IMR-90 (cell line): ENCODE measurements around the gene SLC25A26. TPM values are rescaled to one million over a fixed set of nuclear protein-coding genes. Genes with fewer than 3 reads are reported as not detected.

Source experiments
- ATAC-seq: fragments of 200-7000 bp; cut with Tn5 transposase; 2 replicates; pipeline ENCODE4 v1.9.1; 2020; ENCODE audit warnings: low read depth, mild to moderate bottlenecking, moderate library complexity
- BruUV-seq: library from RNA; stranded (reverse); fragments of 400-500 nt; replicated peaks from 2 replicates; lab custom pipeline; 2021; lab: Mats Ljungman, UMichigan
- CTCF ChIA-PET: fragments of 300-600 bp; formaldehyde crosslinking; extraction: SDS; loops from one replicate; lab custom pipeline; 2021; ENCODE audit warnings: antibody characterized with exemption; lab: Yijun Ruan, JAX
- POLR2A ChIA-PET: fragments of 300-600 bp; sonication (Branson Sonifier 250); formaldehyde crosslinking; loops from one replicate; lab custom pipeline; 2022; ENCODE audit warnings: antibody characterized with exemption; ENCODE audit not compliant: unreplicated experiment; lab: Charles Lee
- DNase-seq: peaks from one replicate; pipeline ENCODE4 v3.0.0; 2013
- H2AFZ ChIP-seq: replicated peaks from 2 replicates; pipeline ENCODE3; 2013; ENCODE audit warnings: low read length, mild to moderate bottlenecking; ENCODE audit not compliant: poor library complexity
- H2AK5ac ChIP-seq: 2 replicates; pipeline ENCODE4 v1.6.1; 2013; ENCODE audit warnings: low read depth, low read length, inconsistent platforms
- H2AK9ac ChIP-seq: replicated peaks from 2 replicates; pipeline ENCODE3; 2013; ENCODE audit warnings: mild to moderate bottlenecking, low read depth, low read length, moderate library complexity; ENCODE audit not compliant: poor library complexity
- H2BK120ac ChIP-seq: 2 replicates; pipeline ENCODE4 v1.6.1; 2013; ENCODE audit warnings: low read depth, low read length, inconsistent platforms
- H2BK15ac ChIP-seq: 3 replicates; pipeline ENCODE4 v1.6.1; 2013; ENCODE audit warnings: low read depth, low read length, inconsistent platforms
- H2BK20ac ChIP-seq: 2 replicates; pipeline ENCODE4 v1.6.1; 2013; ENCODE audit warnings: low read depth, mild to moderate bottlenecking, inconsistent platforms, low read length, moderate library complexity
- H2BK5ac ChIP-seq: 2 replicates; pipeline ENCODE4 v1.6.1; 2013; ENCODE audit warnings: mild to moderate bottlenecking, low read depth, low read length, inconsistent platforms; ENCODE audit not compliant: poor library complexity, severe bottlenecking
- H3K14ac ChIP-seq: replicated peaks from 2 replicates; pipeline ENCODE4 v1.6.1; 2013; ENCODE audit warnings: low read depth, low read length, inconsistent platforms
- H3K18ac ChIP-seq: 2 replicates; pipeline ENCODE4 v1.6.1; 2013; ENCODE audit warnings: low read depth, low read length, control low read depth
- H3K23ac ChIP-seq: 2 replicates; pipeline ENCODE4 v1.6.1; 2013; ENCODE audit warnings: low read depth, low read length, inconsistent platforms
- H3K27ac ChIP-seq: 2 replicates; pipeline ENCODE4 v1.5.1; 2013; ENCODE audit warnings: mild to moderate bottlenecking, control low read depth, low read length; ENCODE audit not compliant: insufficient read depth
- H3K27me3 ChIP-seq: 2 replicates; pipeline ENCODE4 v1.6.1; 2013; ENCODE audit warnings: low read length; ENCODE audit not compliant: control insufficient read depth, insufficient read depth
- H3K36me3 ChIP-seq: 2 replicates; pipeline ENCODE4 v1.6.1; 2013; ENCODE audit warnings: low read length, mixed read lengths; ENCODE audit not compliant: control insufficient read depth, insufficient read depth
- H3K4ac ChIP-seq: 2 replicates; pipeline ENCODE4 v1.6.1; 2013; ENCODE audit warnings: low read depth, low read length, inconsistent platforms
- H3K4me1 ChIP-seq: 2 replicates; pipeline ENCODE4 v1.6.1; 2013; ENCODE audit warnings: low read length, mixed read lengths; ENCODE audit not compliant: control insufficient read depth, insufficient read depth
- H3K4me2 ChIP-seq: 2 replicates; pipeline ENCODE4 v1.6.1; 2013; ENCODE audit warnings: low read depth, mild to moderate bottlenecking, control low read depth, low read length, moderate library complexity
- H3K4me3 ChIP-seq: 2 replicates; pipeline ENCODE4 v1.5.1; 2013; ENCODE audit warnings: low read depth, mild to moderate bottlenecking, control low read depth, low read length, moderate library complexity; ENCODE audit not compliant: insufficient read depth
- H3K56ac ChIP-seq: 2 replicates; pipeline ENCODE4 v1.6.1; 2013; ENCODE audit warnings: low read length, inconsistent platforms; ENCODE audit not compliant: insufficient read depth; ENCODE audit errors: extremely low read depth
- H3K79me1 ChIP-seq, 2 experiments: 2 replicates each; pipeline ENCODE4 v1.6.1; 2013; ENCODE audit warnings: low read length in 2 of 2, inconsistent platforms in 1 of 2, low read depth in 1 of 2
- H3K9ac ChIP-seq: 2 replicates; pipeline ENCODE4 v1.6.1; 2013; ENCODE audit warnings: low read depth, low read length, control low read depth
- H3K9me1 ChIP-seq: 2 replicates; pipeline ENCODE4 v1.6.1; 2013; ENCODE audit warnings: low read length, inconsistent platforms; ENCODE audit not compliant: insufficient read depth
- H3K9me3 ChIP-seq: 2 replicates; pipeline ENCODE4 v1.6.1; 2013; ENCODE audit warnings: low read length; ENCODE audit not compliant: control insufficient read depth, insufficient read depth
- H4K20me1 ChIP-seq: 2 replicates; pipeline ENCODE4 v1.6.1; 2013; ENCODE audit warnings: low read length, inconsistent platforms; ENCODE audit not compliant: insufficient read depth
- H4K5ac ChIP-seq: 2 replicates; pipeline ENCODE4 v1.6.1; 2013; ENCODE audit warnings: mild to moderate bottlenecking, low read depth, low read length, control low read depth
- H4K8ac ChIP-seq, 2 experiments: 2 replicates each; pipeline ENCODE4 v1.6.1; 2013; ENCODE audit warnings: low read depth in 2 of 2, low read length in 2 of 2, control low read depth in 1 of 2, inconsistent platforms in 1 of 2
- H4K91ac ChIP-seq: 2 replicates; pipeline ENCODE4 v1.6.1; 2013; ENCODE audit warnings: low read depth, low read length, inconsistent platforms; ENCODE audit not compliant: insufficient read depth
- BHLHE40 ChIP-seq: fragments of 150-350 bp; IDR thresholded peaks from 2 replicates; pipeline ENCODE4 v1.6.1; 2016; ENCODE audit warnings: mild to moderate bottlenecking, low read depth, low read length
- CEBPB ChIP-seq: IDR thresholded peaks from 2 replicates; pipeline ENCODE4 v1.6.1; 2012; ENCODE audit warnings: low read depth, low read length, improper control_type of control experiment
- CHD1 ChIP-seq: IDR thresholded peaks from 2 replicates; pipeline ENCODE4 v1.6.1; 2012; ENCODE audit warnings: low read depth, low read length, improper control_type of control experiment
- FOS ChIP-seq: fragments of 150-350 bp; IDR thresholded peaks from 2 replicates; pipeline ENCODE4 v1.6.1; 2016; ENCODE audit warnings: low read depth, low read length
- MAFK ChIP-seq: IDR thresholded peaks from 2 replicates; pipeline ENCODE4 v1.6.1; 2012; ENCODE audit warnings: low read depth, low read length, improper control_type of control experiment
- MAZ ChIP-seq: IDR thresholded peaks from 2 replicates; pipeline ENCODE4 v1.6.1; 2012; ENCODE audit warnings: low read depth, mild to moderate bottlenecking, low read length, improper control_type of control experiment, moderate library complexity, borderline replicate concordance
- MXI1 ChIP-seq: IDR thresholded peaks from 2 replicates; pipeline ENCODE4 v1.6.1; 2012; ENCODE audit warnings: low read depth, mild to moderate bottlenecking, low read length, moderate library complexity, borderline replicate concordance
- NFE2L2 ChIP-seq: fragments of 150-350 bp; IDR thresholded peaks from 2 replicates; pipeline ENCODE4 v1.6.1; 2016; ENCODE audit warnings: low read depth, mild to moderate bottlenecking, low read length
- POLR2A ChIP-seq: IDR thresholded peaks from 2 replicates; pipeline ENCODE4 v1.6.1; 2012; ENCODE audit warnings: mild to moderate bottlenecking, low read depth, low read length
- RAD21 ChIP-seq: IDR thresholded peaks from 2 replicates; pipeline ENCODE4 v1.6.1; 2012; ENCODE audit warnings: low read length, improper control_type of control experiment
- RCOR1 ChIP-seq: IDR thresholded peaks from 2 replicates; pipeline ENCODE4 v1.6.1; 2012; ENCODE audit warnings: mild to moderate bottlenecking, low read length, improper control_type of control experiment; ENCODE audit not compliant: insufficient replicate concordance
- RFX5 ChIP-seq: IDR thresholded peaks from 2 replicates; pipeline ENCODE4 v1.8.0; 2012; ENCODE audit warnings: low read depth, mild to moderate bottlenecking, low read length, moderate library complexity
- SMC3 ChIP-seq: fragments of 150-350 bp; IDR thresholded peaks from 2 replicates; pipeline ENCODE4 v1.6.1; 2016; ENCODE audit warnings: low read depth, mild to moderate bottlenecking, antibody characterized with exemption, low read length, moderate library complexity
- WGBS, 2 experiments: methylation state at CpG; one replicate each; pipeline versions ENCODE4 v1.1.5 to v1.1.7; 2013; ENCODE audit warnings: missing lambda C conversion rate in 2 of 2; ENCODE audit not compliant: insufficient read length in 1 of 2; ENCODE audit errors: extremely low coverage in 2 of 2; 5-methylcytosine and 5-hydroxymethylcytosine counted together
- dilution Hi-C: fragments of 300-500 bp; cut with HindIII; formaldehyde crosslinking; loops from one replicate; pipeline ENCODE4 v1.14.3; 2018; ENCODE audit warnings: low sequenced_read_pairs; ENCODE audit not compliant: unreplicated experiment
- in situ Hi-C: fragments of 300-500 bp; cut with MboI; formaldehyde crosslinking; loops from 3 replicates; pipeline ENCODE4 v1.14.3; 2019; ENCODE audit warnings: low sequenced_read_pairs, inconsistent platforms, mixed read lengths
- intact Hi-C: fragments of 100-400 bp; cut with micrococcal nuclease; formaldehyde crosslinking; loops from 2 replicates; pipeline ENCODE4 v1.10.0; 2022
- polyA plus RNA-seq, 3 experiments: library from polyadenylated mRNA; depleted of rRNA; stranded (reverse); fragments of >200 nt; gene quantifications; 2 replicates each; pipeline ENCODE4 v1.2.3, GENCODE V29; 2012; ENCODE audit warnings: low replicate concordance in 1 of 3
- total RNA-seq: library from RNA; depleted of rRNA; stranded (reverse); fragments of >200 nt; gene quantifications from 2 replicates; pipeline ENCODE4 v1.2.3, GENCODE V29; 2012
- TF ChIP-seq, protein P1 (sequence below): fragments of 150-350 bp; IDR thresholded peaks from 2 replicates; pipeline ENCODE4 v1.6.1; 2017; ENCODE audit warnings: mild to moderate bottlenecking, antibody characterized with exemption, low read length, low read depth
- TF ChIP-seq, protein P2 (sequence below): fragments of 150-350 bp; IDR thresholded peaks from 2 replicates; pipeline ENCODE4 v1.6.1; 2016; ENCODE audit warnings: low read depth, mild to moderate bottlenecking, low read length, moderate library complexity, borderline replicate concordance
- TF ChIP-seq, protein P3 (sequence below): conservative IDR thresholded peaks from 2 replicates; pipeline ENCODE4 v1.5.1; 2012; ENCODE audit warnings: mild to moderate bottlenecking, low read depth, low read length, improper control_type of control experiment

Gene SLC25A26
- total and polyA plus RNA-seq, 2 of the 4 experiments (the other 2 are of a cell fraction), result 10.9 to 12.7 TPM

DNA sequence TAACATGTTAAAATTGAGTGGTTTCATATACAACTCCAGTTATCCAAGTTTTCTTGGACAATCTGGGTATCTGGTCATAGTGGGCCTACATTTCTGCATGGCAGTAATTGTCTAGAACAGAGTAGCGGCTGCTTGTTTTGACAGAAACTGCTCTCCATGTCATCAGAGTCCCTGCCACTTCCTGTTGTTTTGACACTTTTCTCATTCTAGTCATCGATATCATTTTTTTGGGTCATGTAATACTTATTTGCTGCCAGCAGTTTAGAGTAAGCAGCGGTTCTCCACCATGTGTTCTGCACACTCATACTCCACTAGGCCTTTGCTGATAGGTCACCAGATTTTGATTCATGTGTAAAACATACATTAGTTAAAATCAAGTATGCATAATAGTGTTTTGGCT is 81.5 kb downstream of the SLC25A26 start:
- POLR2A ChIA-PET, result no interaction called here
- Histone ChIP-seq H4K5ac (no peak overlapping the region), H3K79me1 (no peaks in the 10 kb centered on the region), H3K9me1 (no peaks in the 10 kb centered on the region; the same call in 1 of the 2 replicates), H2AK5ac (no peak overlapping the region), H3K4me1 (peaks cover 2% of the 10 kb centered on the region; the same call in 1 of the 2 replicates), H2BK120ac (no peak overlapping the region), H2AK9ac (no peak overlapping the region), H3K27me3 (no peaks in the 10 kb centered on the region), H2BK5ac (no peak overlapping the region), H3K27ac (no peak overlapping the region), H4K20me1 (no peaks in the 10 kb centered on the region), H3K18ac (no peak overlapping the region), H3K4ac (no peak overlapping the region), H2BK20ac (no peak overlapping the region), H4K91ac (no peak overlapping the region), H4K8ac (no peak overlapping the region), H2AFZ (no peak overlapping the region), H3K9ac (no peak overlapping the region), H3K14ac (no peak overlapping the region), H3K36me3 (no peaks in the 10 kb centered on the region), H2BK15ac (no peak overlapping the region), H3K9me3 (no peaks in the 10 kb centered on the region), H3K4me2 (no peak overlapping the region), H3K4me3 (no peak overlapping the region), H3K56ac (no peak overlapping the region), H3K23ac (no peak overlapping the region)
- in situ Hi-C loops, result no loop called here
- no peak for ATAC-seq
- TF ChIP-seq CHD1 (no peak), NFE2L2 (no peak), MAFK (no peak), RCOR1 (no peak), BHLHE40 (no peak), POLR2A (no peak), MXI1 (no peak), RAD21 (no peak), MAZ (no peak), SMC3 (no peak), RFX5 (no peak), CEBPB (no peak), FOS (no peak)
- TF ChIP-seq, protein P1, sequence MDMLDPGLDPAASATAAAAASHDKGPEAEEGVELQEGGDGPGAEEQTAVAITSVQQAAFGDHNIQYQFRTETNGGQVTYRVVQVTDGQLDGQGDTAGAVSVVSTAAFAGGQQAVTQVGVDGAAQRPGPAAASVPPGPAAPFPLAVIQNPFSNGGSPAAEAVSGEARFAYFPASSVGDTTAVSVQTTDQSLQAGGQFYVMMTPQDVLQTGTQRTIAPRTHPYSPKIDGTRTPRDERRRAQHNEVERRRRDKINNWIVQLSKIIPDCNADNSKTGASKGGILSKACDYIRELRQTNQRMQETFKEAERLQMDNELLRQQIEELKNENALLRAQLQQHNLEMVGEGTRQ, result no peak
- TF ChIP-seq, protein P2, sequence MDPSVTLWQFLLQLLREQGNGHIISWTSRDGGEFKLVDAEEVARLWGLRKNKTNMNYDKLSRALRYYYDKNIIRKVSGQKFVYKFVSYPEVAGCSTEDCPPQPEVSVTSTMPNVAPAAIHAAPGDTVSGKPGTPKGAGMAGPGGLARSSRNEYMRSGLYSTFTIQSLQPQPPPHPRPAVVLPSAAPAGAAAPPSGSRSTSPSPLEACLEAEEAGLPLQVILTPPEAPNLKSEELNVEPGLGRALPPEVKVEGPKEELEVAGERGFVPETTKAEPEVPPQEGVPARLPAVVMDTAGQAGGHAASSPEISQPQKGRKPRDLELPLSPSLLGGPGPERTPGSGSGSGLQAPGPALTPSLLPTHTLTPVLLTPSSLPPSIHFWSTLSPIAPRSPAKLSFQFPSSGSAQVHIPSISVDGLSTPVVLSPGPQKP, result no peak
- TF ChIP-seq, protein P3, sequence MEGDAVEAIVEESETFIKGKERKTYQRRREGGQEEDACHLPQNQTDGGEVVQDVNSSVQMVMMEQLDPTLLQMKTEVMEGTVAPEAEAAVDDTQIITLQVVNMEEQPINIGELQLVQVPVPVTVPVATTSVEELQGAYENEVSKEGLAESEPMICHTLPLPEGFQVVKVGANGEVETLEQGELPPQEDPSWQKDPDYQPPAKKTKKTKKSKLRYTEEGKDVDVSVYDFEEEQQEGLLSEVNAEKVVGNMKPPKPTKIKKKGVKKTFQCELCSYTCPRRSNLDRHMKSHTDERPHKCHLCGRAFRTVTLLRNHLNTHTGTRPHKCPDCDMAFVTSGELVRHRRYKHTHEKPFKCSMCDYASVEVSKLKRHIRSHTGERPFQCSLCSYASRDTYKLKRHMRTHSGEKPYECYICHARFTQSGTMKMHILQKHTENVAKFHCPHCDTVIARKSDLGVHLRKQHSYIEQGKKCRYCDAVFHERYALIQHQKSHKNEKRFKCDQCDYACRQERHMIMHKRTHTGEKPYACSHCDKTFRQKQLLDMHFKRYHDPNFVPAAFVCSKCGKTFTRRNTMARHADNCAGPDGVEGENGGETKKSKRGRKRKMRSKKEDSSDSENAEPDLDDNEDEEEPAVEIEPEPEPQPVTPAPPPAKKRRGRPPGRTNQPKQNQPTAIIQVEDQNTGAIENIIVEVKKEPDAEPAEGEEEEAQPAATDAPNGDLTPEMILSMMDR, result no peak
- CTCF ChIA-PET, result no interaction called here
- DNase-seq, result no peak
- dilution Hi-C loops, result no loop called here
- BruUV-seq, result no TSS peak
- intact Hi-C loops, result no loop called here
- WGBS, 2 experiments, result no CpG with 5 or more reads among the region's 3 CpGs
